MM.1S (cell line): ENCODE data around the gene AMIGO3.

Experiments
- DNase-seq: peaks from one replicate; pipeline ENCODE4 v3.0.0-alpha.2; 2015
- H2AFZ ChIP-seq: fragments of 300-600 bp; sonication (generic); 2 replicates; pipeline ENCODE4 v1.6.0; 2016; ENCODE audit warnings: antibody characterized with exemption, low read length
- H3F3A ChIP-seq: fragments of 300-600 bp; sonication (generic); 2 replicates; pipeline ENCODE4 v1.6.1; 2016; ENCODE audit warnings: mild to moderate bottlenecking, antibody characterized with exemption, low read length, moderate library complexity, mixed read lengths; ENCODE audit not compliant: insufficient read depth
- H3K27ac ChIP-seq: fragments of 300-600 bp; sonication (generic); 2 replicates; pipeline ENCODE4 v1.5.1; 2016; ENCODE audit warnings: mild to moderate bottlenecking, low read length
- H3K27me3 ChIP-seq: fragments of 300-600 bp; sonication (generic); replicated peaks from 2 replicates; pipeline ENCODE4 v1.6.0; 2016; ENCODE audit warnings: low read length; ENCODE audit not compliant: insufficient read depth
- H3K36me3 ChIP-seq: fragments of 300-600 bp; sonication (generic); replicated peaks from 2 replicates; pipeline ENCODE4 v1.6.1; 2016; ENCODE audit warnings: mild to moderate bottlenecking, low read length, mixed read lengths; ENCODE audit not compliant: insufficient read depth
- H3K4me1 ChIP-seq: fragments of 300-600 bp; sonication (generic); 2 replicates; pipeline ENCODE4 v1.6.1; 2016; ENCODE audit warnings: low read length, mixed read lengths
- H3K4me2 ChIP-seq: fragments of 300-600 bp; sonication (generic); 2 replicates; pipeline ENCODE4 v1.6.0; 2016; ENCODE audit warnings: low read depth, low read length
- H3K4me3 ChIP-seq: fragments of 300-600 bp; sonication (generic); 2 replicates; pipeline ENCODE4 v1.5.1; 2016; ENCODE audit warnings: low read length, mixed read lengths
- H3K79me2 ChIP-seq: fragments of 300-600 bp; sonication (generic); 2 replicates; pipeline ENCODE4 v1.6.1; 2016; ENCODE audit warnings: mixed run types, low read length, mixed read lengths
- H3K9ac ChIP-seq: fragments of 300-600 bp; sonication (generic); 2 replicates; pipeline ENCODE4 v1.6.1; 2016; ENCODE audit warnings: low read length, mixed read lengths
- H3K9me2 ChIP-seq: fragments of 300-600 bp; sonication (generic); replicated peaks from 2 replicates; pipeline ENCODE4 v1.6.1; 2016; ENCODE audit warnings: mild to moderate bottlenecking, low read length, mixed read lengths; ENCODE audit not compliant: insufficient read depth
- H3K9me3 ChIP-seq: fragments of 300-600 bp; sonication (generic); replicated peaks from 2 replicates; pipeline ENCODE4 v1.6.1; 2016; ENCODE audit warnings: mild to moderate bottlenecking, low read length, mixed read lengths; ENCODE audit not compliant: insufficient read depth
- H4K20me1 ChIP-seq: fragments of 300-600 bp; sonication (generic); 2 replicates; pipeline ENCODE4 v1.6.1; 2016; ENCODE audit warnings: mild to moderate bottlenecking, low read length, moderate library complexity, mixed read lengths; ENCODE audit not compliant: insufficient read depth
- CTCF ChIP-seq: fragments of 300-600 bp; sonication (generic); IDR thresholded peaks from 2 replicates; pipeline ENCODE4 v1.5.1; 2016; ENCODE audit warnings: antibody characterized with exemption, low read length, mixed read lengths
- EZH2 ChIP-seq: fragments of 300-600 bp; sonication (generic); optimal IDR thresholded peaks from 2 replicates; pipeline ENCODE3; 2017; ENCODE audit warnings: low read depth, mild to moderate bottlenecking, antibody characterized with exemption, low read length, mixed read lengths
- EZH2phosphoT487 ChIP-seq: fragments of 300-600 bp; sonication (generic); IDR thresholded peaks from 2 replicates; pipeline ENCODE4 v1.6.1; 2018; ENCODE audit warnings: antibody characterized with exemption, low read length

AMIGO3 gene

GRCh38 chr3:49759226-49759625, 39.7 kb upstream of the AMIGO3 start:
- no peak for TF ChIP-seq EZH2phosphoT487
- no peak for TF ChIP-seq CTCF
- TF ChIP-seq EZH2: no peak
- no peak overlapping the region for H3K4me3 ChIP-seq
- no peak overlapping the region for H3K9ac ChIP-seq
- no peak overlapping the region for H3K4me2 ChIP-seq
- no peaks in the 10 kb centered on the region for H3K4me1 ChIP-seq
- peaks cover 80% of the 10 kb centered on the region for H3K79me2 ChIP-seq
- H3K27ac ChIP-seq: no peak overlapping the region
- H3K9me3 ChIP-seq: no peaks in the 10 kb centered on the region
- H3K9me2 ChIP-seq: no peaks in the 10 kb centered on the region
- no peaks in the 10 kb centered on the region for H3F3A ChIP-seq
- H4K20me1 ChIP-seq: peaks cover 16% of the 10 kb centered on the region; the same call in 1 of the 2 replicates
- H2AFZ ChIP-seq: no peak overlapping the region
- no peak for DNase-seq
- H3K36me3 ChIP-seq: no peaks in the 10 kb centered on the region; the same call in 1 of the 2 replicates
- H3K27me3 ChIP-seq: no peaks in the 10 kb centered on the region

DNA sequence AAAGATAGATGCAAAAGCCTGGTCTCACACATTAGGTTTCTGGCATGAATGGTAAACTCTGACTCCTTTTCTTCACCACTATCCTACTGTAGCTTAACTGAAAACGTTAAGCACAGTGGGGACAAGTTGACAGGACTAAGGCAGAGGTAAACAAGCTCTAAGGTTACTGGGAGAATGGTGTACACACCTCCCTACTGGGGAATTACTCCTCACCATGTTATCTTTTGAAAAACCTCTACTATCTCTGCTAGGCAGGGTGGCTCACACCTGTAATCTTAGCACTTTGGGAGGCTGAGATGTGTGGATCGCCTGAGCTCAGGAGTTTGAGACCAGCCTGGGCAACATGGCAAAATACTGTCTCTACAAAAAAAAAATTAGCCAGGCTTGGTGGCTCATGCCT, 37.7 kb upstream of the AMIGO3 start:
- Histone ChIP-seq H2AFZ (no peak overlapping the region), H4K20me1 (peaks cover 16% of the 10 kb centered on the region; the same call in 1 of the 2 replicates), H3K79me2 (peaks cover 88% of the 10 kb centered on the region), H3F3A (no peaks in the 10 kb centered on the region), H3K9me3 (no peaks in the 10 kb centered on the region), H3K4me3 (no peak overlapping the region), H3K27me3 (no peaks in the 10 kb centered on the region), H3K4me1 (no peaks in the 10 kb centered on the region), H3K4me2 (no peak overlapping the region), H3K9ac (no peak overlapping the region), H3K27ac (no peak overlapping the region), H3K9me2 (no peaks in the 10 kb centered on the region), H3K36me3 (no peaks in the 10 kb centered on the region; the same call in 1 of the 2 replicates)
- no peak for DNase-seq
- TF ChIP-seq EZH2phosphoT487 (no peak), EZH2 (no peak), CTCF (no peak)

DNA sequence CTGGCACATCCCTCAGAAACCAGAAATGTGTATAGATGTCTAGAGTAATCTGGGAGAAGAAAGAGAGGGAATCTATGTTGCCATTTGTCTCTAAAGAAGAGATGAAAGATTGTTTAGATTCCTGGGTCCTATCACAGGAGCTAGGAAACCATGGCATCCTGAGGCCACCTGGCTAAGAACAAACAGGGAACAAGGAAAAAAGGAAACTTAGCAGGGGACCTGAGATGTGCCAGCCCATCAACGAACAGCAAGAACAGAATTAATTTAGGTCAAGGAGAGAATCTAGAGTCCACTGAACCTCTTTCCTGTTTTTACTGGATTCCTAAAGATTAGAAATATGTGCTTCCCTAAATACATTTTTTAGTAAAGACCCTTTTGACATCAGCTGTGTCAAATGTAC, 36.6 kb upstream of the AMIGO3 start:
- H4K20me1 ChIP-seq: peaks cover 16% of the 10 kb centered on the region; the same call in 1 of the 2 replicates
- H3K9ac ChIP-seq: no peak overlapping the region
- H3K4me1 ChIP-seq: no peaks in the 10 kb centered on the region
- H3K4me2 ChIP-seq: no peak overlapping the region
- H3K27ac ChIP-seq: no peak overlapping the region
- H3K27me3 ChIP-seq: no peaks in the 10 kb centered on the region
- no peaks in the 10 kb centered on the region for H3K9me2 ChIP-seq
- no peak overlapping the region for H3K4me3 ChIP-seq
- H2AFZ ChIP-seq: no peak overlapping the region
- H3K9me3 ChIP-seq: no peaks in the 10 kb centered on the region
- H3F3A ChIP-seq: no peaks in the 10 kb centered on the region
- TF ChIP-seq CTCF: no peak
- no peak for TF ChIP-seq EZH2phosphoT487
- TF ChIP-seq EZH2: no peak
- peaks cover 81% of the 10 kb centered on the region for H3K79me2 ChIP-seq
- H3K36me3 ChIP-seq: no peaks in the 10 kb centered on the region; the same call in 1 of the 2 replicates
- DNase-seq: no peak
